HG03520 (cell line): Measurements from ENCODE around the gene LSP1.
"Not testable (repeated sequence)": the region's sequence is repeated elsewhere in the genome, so short reads cannot be mapped to it uniquely, and the experiment has no call there.

Experiments
- ATAC-seq: cut with Tn5 transposase; IDR thresholded peaks from one replicate; pipeline ENCODE4 v1.9.1; 2021; ENCODE audit warnings: mild to moderate bottlenecking, moderate library complexity; ENCODE audit not compliant: unreplicated experiment

The LSP1 gene

GRCh38 chr11:1875093-1875850 lies 22.4 kb downstream of the LSP1 start:
- no peak for ATAC-seq

DNA sequence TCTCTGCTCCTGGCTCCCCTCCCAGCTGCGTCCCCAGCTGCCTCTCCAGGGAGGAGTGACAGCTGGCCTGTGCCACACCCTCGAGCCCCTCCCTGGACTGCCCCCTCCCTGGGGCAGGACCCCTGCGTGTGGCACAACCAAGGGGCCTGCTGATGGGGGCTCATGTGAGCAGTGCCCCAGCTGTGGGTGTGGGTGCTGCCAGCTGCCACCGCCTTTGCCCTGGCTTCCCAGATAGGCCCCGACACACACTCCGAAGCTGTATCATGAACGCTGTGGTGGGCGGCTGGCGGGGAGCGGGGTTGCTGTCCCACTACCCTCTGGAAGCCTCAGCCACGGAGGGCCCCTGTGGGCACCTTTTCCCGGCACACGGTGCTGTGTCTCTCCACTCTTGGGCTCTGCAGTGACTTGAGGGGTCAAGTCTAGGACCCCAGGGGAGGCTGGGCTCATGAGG lies 23.0 kb downstream of the LSP1 start:
- ATAC-seq: not testable (repeated sequence)

GRCh38 chr11:1876361-1877063 lies 23.6 kb downstream of the LSP1 start:
- ATAC-seq: no peak

DNA sequence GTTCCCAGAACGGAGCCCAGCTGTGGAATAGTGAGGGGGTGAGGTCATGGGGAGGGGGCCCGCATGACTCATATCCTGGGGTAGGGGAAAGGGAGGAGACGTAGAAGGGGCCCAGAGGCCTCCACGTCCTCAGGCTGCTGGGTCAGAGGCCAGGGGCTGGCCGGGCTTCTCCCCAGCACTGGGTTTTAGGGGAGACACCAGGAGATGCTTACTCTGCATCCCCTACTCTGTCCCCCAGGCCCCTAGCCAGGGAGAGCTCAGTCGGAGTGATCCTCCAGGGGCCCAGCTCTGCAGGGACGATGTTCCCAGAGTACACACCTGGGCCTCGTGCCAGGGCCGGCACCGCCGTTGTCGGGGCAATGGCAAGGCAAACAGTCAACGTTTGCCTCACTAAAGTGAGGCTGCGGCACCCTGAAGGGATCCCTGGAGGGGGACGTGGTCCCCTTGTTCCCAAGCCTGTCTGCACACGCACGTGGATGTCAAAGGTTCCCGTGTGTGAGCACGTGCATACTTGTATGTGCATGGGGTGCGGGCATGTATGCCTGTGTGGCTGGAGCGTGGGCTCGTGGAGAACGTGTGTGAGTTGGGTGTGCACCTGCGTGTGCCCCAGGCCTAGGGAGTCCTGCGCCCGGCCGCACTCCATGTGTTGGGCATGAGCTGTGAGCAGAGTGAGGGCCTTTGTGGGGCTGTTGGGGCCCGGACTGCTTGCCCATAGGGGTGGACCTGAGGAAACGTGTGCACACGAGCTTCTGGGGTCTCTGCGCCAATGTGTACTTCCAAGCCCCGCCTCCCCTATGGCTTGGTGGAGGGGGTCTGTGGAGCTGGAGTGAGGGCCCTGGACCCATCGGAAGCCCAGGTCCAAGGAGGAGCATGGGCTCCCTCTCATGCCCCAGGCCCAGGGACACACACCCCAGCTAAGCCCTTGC lies 24.6 kb downstream of the LSP1 start:
- ATAC-seq: no peak

- ATAC-seq: no peak
Measured at GRCh38 chr11:1878137-1879031, 25.5 kb downstream of the LSP1 start.

DNA sequence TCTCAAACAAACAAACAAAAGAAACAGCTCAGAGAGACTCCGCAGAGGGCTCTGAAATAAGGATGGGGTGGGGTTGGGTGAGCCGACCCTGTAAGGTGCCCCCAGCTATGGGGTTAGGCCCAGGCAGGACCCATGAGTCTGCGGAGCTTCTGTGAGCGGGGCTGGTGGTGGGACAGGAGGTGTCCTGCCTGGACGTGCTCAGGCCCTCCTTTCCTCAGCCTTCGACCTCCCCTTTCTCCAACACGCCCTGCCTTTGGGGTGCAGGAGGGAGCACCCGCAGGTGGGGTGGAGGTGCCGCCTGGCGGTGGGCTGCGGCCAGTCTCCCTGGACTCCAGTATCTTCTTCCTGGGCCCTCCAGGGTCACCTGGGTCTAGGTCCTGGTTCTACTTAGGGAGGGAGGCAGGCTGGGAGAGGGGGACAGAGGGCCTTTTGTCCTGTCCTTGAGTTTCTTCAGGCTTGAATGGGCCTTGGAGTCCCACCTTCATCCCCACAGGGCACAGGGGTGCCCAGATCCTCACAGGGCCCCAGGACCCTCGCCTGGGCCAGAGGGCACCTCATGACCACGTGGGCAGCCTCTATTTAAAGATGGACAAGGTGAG lies 26.6 kb downstream of the LSP1 start:
- no peak for ATAC-seq

DNA sequence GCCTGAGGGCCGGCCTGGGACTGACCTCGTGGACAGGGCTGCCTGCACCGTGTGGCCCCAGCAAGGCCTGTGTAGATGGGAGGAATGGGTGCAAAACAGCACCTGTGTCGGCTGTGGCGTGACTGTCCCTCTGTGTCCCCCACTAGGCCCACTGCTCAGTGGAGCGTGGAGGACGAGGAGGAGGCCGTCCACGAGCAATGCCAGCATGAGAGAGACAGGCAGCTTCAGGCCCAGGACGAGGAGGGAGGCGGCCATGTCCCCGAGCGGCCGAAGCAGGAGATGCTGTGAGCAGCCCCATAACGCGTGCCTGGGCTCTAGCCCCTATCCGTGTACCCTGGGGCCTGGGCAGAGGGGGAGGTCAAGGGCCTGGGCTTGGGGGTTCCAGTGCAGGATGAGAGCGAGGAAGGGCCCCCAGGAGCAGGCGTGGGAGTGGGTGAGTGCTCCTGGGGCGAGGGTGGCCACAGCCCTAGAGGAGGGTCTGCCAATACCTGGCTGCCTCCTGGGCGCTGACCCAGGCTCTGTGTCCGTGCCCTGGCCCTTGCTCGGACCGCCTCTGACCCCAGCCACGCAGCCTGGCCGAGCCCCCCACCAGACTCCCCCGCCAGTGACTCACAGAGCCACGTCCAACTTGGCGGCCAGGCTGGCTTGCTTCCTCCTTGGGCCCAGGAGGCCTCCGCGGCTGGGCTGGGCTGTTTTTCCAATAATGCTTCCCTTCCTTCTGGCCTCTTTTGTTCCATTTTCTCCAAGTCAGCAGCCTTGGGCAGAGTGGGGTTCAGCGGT lies 27.2 kb downstream of the LSP1 start:
- no peak for ATAC-seq

- ATAC-seq: no peak
Measured at GRCh38 chr11:1880746-1881441, 28.0 kb downstream of the LSP1 start.

- ATAC-seq: no peak
Measured at GRCh38 chr11:1881442-1882264, 28.8 kb downstream of the LSP1 start.

GRCh38 chr11:1882265-1883238 lies 29.7 kb downstream of the LSP1 start:
- peak; percentile 43 for ATAC-seq

GRCh38 chr11:1883346-1884302 lies 30.7 kb downstream of the LSP1 start:
- ATAC-seq: no peak

GRCh38 chr11:1884303-1884700 lies 31.4 kb downstream of the LSP1 start:
- ATAC-seq: no peak

DNA sequence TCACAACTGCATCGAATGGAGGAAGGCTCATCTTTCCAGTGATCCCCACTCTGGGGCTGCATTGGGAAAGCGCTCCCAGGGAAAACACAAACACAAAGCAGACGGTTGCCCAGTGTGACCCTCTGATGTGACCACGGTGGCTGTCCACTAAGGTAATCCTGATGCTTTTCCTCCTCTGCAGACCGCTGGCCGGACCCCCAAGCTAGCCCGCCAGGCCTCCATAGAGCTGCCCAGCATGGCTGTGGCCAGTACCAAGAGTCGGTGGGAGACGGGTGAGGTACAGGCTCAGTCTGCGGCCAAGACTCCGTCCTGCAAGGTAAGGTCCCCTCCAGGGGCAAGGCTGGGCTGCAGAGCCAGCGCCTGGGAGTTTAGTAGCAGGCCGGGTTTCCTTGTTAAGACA lies 33.7 kb downstream of the LSP1 start:
- ATAC-seq: not testable (repeated sequence)

DNA sequence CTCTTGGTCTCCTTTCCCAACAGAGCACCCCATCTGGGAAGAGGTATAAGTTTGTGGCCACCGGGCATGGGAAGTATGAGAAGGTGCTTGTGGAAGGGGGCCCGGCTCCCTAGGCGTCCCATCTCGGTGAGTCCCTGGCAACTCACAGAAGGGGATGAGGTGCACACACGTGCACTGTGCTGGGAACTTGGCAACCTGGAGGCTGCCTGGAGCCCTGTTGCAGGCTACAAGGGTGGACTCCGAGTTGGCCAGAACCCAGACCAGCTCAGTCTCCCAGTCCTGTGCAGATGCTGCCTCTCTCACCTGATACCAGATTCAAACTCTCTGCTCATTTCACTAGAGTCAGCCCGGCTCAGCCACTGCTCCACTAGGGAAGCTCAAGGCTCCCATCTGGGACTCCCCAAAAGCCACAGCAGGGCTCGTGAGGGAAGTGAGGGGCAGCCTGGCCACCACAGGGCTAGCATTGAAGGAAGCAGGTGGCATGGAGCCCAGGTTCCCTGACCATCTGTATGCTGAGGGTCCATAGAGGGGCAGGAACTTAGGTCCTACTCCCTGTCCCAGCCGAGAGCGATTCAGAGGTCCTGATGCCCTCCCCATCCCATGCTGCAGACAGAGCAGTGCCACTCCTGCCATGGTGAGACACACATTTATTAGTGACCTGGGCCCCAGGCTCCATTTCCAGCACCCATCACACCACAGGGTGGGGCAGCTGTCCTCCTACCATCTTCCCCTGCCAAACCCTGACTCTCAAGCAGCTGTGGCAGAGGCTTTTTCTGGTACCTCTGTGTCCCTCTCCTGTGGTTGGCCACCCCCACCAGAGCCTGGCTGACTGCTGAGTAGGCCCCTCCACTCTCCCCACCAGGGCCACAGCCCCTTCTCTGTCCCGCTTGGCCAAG lies 34.8 kb downstream of the LSP1 start:
- ATAC-seq: no peak
